SK-N-SH (cell line): ENCODE measurements around the gene ERGIC2. TPM values are rescaled to one million over a fixed set of nuclear protein-coding genes. Genes with fewer than 3 reads are reported as not detected.

Experiments used
- CTCF ChIA-PET: fragments of 300-600, 350-600 bp; formaldehyde crosslinking; extraction: SDS; loops from one replicate; lab custom pipeline; 2021; lab: Yijun Ruan, JAX
- POLR2A ChIA-PET: fragments of 350-600 bp; sonication (Branson Sonifier 250); formaldehyde crosslinking; extraction: SDS; loops from one replicate; lab custom pipeline; 2020; ENCODE audit warnings: antibody characterized with exemption, inconsistent platforms; lab: Yijun Ruan, JAX
- DNase-seq: peaks from one replicate; pipeline ENCODE4 v3.0.0; 2012
- H2AFZ ChIP-seq: fragments of 200-600 bp; sonication (generic); 2 replicates; pipeline ENCODE4 v1.8.1; 2016; ENCODE audit warnings: antibody characterized with exemption, mild to moderate bottlenecking, low read depth
- H3F3A ChIP-seq: fragments of 200-600 bp; sonication (generic); replicated peaks from 2 replicates; pipeline ENCODE3; 2016; ENCODE audit warnings: antibody characterized with exemption, mild to moderate bottlenecking; ENCODE audit not compliant: insufficient read depth
- H3K27ac ChIP-seq, 2 experiments: fragments of 200-500 bp in 1 of 2; fragments of 200-600 bp in 1 of 2; sonication (Bioruptor generic) in 1 of 2; sonication (generic), shearing (Covaris generic) in 1 of 2; 2 replicates each; pipeline versions ENCODE4 v1.5.1 to v1.6.1; 2014 to 2016; ENCODE audit warnings: low read depth in 2 of 2, inconsistent platforms in 1 of 2, low read length in 1 of 2, mild to moderate bottlenecking in 1 of 2, mixed read lengths in 1 of 2
- H3K27me3 ChIP-seq: fragments of 200-600 bp; sonication (generic), shearing (Covaris generic); 2 replicates; pipeline ENCODE4 v1.6.1; 2016; ENCODE audit warnings: mixed run types; ENCODE audit not compliant: insufficient read depth
- H3K36me3 ChIP-seq, 2 experiments: fragments of 200-500 bp in 1 of 2; fragments of 200-600 bp in 1 of 2; sonication (Bioruptor generic) in 1 of 2; sonication (generic) in 1 of 2; replicated peaks in 1 of 2; 2 replicates each; pipeline versions ENCODE3 to v1.5.1; 2014 to 2016; ENCODE audit warnings: low read length in 1 of 2, mild to moderate bottlenecking in 1 of 2; ENCODE audit not compliant: insufficient read depth in 2 of 2, control insufficient read depth in 1 of 2
- H3K4me1 ChIP-seq, 2 experiments: fragments of 200-500 bp in 1 of 2; fragments of 200-600 bp in 1 of 2; sonication (Bioruptor generic) in 1 of 2; sonication (generic), shearing (Covaris generic) in 1 of 2; 2 replicates each; pipeline versions ENCODE4 v1.5.1 to v1.6.1; 2014 to 2016; ENCODE audit warnings: low read depth in 1 of 2, low read length in 1 of 2, mixed run types in 1 of 2; ENCODE audit not compliant: insufficient read depth in 2 of 2, control insufficient read depth in 1 of 2
- H3K4me2 ChIP-seq: fragments of 200-600 bp; sonication (generic), shearing (Covaris generic); 2 replicates; pipeline ENCODE4 v1.6.1; 2017; ENCODE audit warnings: mixed run types
- H3K4me3 ChIP-seq, 2 experiments: fragments of 200-500 bp in 1 of 2; fragments of 200-600 bp in 1 of 2; sonication (Bioruptor generic) in 1 of 2; sonication (generic), shearing (Covaris generic) in 1 of 2; 2 replicates each; pipeline versions ENCODE4 v1.5.1 to v1.8.1; 2014 to 2016; ENCODE audit warnings: low read depth in 2 of 2, inconsistent platforms in 1 of 2, low read length in 1 of 2, mild to moderate bottlenecking in 1 of 2, mixed read lengths in 1 of 2, moderate library complexity in 1 of 2
- H3K79me2 ChIP-seq: fragments of 200-600 bp; sonication (generic); 2 replicates; pipeline ENCODE4 v1.8.1; 2017; ENCODE audit warnings: mild to moderate bottlenecking; ENCODE audit not compliant: insufficient read depth
- H3K9ac ChIP-seq: fragments of 200-600 bp; sonication (generic); 2 replicates; pipeline ENCODE4 v1.6.1; 2017; ENCODE audit warnings: mixed run types
- H3K9me2 ChIP-seq: fragments of 200-600 bp; sonication (generic); 2 replicates; pipeline ENCODE4 v1.6.1; 2017; ENCODE audit warnings: mixed run types
- H3K9me3 ChIP-seq: fragments of 200-600 bp; sonication (generic); 2 replicates; pipeline ENCODE4 v1.6.1; 2017; ENCODE audit warnings: mixed run types, mild to moderate bottlenecking, moderate library complexity
- H4K20me1 ChIP-seq: fragments of 200-600 bp; sonication (generic); 2 replicates; pipeline ENCODE4 v1.6.1; 2017; ENCODE audit warnings: mild to moderate bottlenecking, mixed run types; ENCODE audit not compliant: insufficient read depth
- CHD2 ChIP-seq: fragments of 150-350 bp; IDR thresholded peaks from 2 replicates; pipeline ENCODE4 v1.6.1; 2018; ENCODE audit warnings: low read length; ENCODE audit not compliant: partially characterized antibody
- EP300 ChIP-seq, 2 experiments: IDR thresholded peaks; 2 replicates each; pipeline versions ENCODE4 v1.4.0 to v1.6.1; 2012; ENCODE audit warnings: borderline replicate concordance in 1 of 2, low read depth in 1 of 2, low read length in 1 of 2
- EZH2phosphoT487 ChIP-seq: fragments of 200-600 bp; sonication (generic); IDR thresholded peaks from 2 replicates; pipeline ENCODE4 v1.6.1; 2017; ENCODE audit warnings: low read depth, mixed run types, mild to moderate bottlenecking, antibody characterized with exemption, moderate library complexity, borderline replicate concordance
- FOSL2 ChIP-seq: IDR thresholded peaks from 2 replicates; pipeline ENCODE4 v1.4.0; 2012; ENCODE audit warnings: low read depth, mild to moderate bottlenecking, moderate library complexity, borderline replicate concordance
- FOXJ3 ChIP-seq: sonication (generic); formaldehyde crosslinking; IDR thresholded peaks from 2 replicates; pipeline ENCODE4 v1.5.1; 2020; ENCODE audit warnings: mild to moderate bottlenecking, missing genetic modification reagents
- FOXM1 ChIP-seq: IDR thresholded peaks from 2 replicates; pipeline ENCODE4 v1.4.0; 2012; ENCODE audit warnings: low read depth, mild to moderate bottlenecking
- GABPA ChIP-seq: IDR thresholded peaks from 2 replicates; pipeline ENCODE4 v1.4.0; 2012; ENCODE audit warnings: low read depth, mild to moderate bottlenecking
- GATA2 ChIP-seq: sonication (generic); formaldehyde crosslinking; IDR thresholded peaks from 2 replicates; pipeline ENCODE4 v1.5.0; 2020; ENCODE audit warnings: mild to moderate bottlenecking, missing genetic modification reagents
- MEF2A ChIP-seq: IDR thresholded peaks from 2 replicates; pipeline ENCODE4 v1.4.0; 2012; ENCODE audit warnings: low read depth, borderline replicate concordance
- MXI1 ChIP-seq: IDR thresholded peaks from 2 replicates; pipeline ENCODE4 v1.6.1; 2012; ENCODE audit warnings: mild to moderate bottlenecking, low read depth, low read length, improper control_type of control experiment
- RCOR1 ChIP-seq: fragments of 150-350 bp; IDR thresholded peaks from 2 replicates; pipeline ENCODE4 v1.6.1; 2017; ENCODE audit warnings: antibody characterized with exemption, low read length
- RXRA ChIP-seq: IDR thresholded peaks from 2 replicates; pipeline ENCODE4 v1.4.0; 2012; ENCODE audit warnings: low read depth, mild to moderate bottlenecking, borderline replicate concordance
- SIN3A ChIP-seq: IDR thresholded peaks from 2 replicates; pipeline ENCODE4 v1.6.1; 2012; ENCODE audit warnings: low read depth, mild to moderate bottlenecking, low read length, moderate library complexity, borderline replicate concordance
- SMC3 ChIP-seq: IDR thresholded peaks from 2 replicates; pipeline ENCODE4 v1.6.1; 2012; ENCODE audit warnings: low read depth, low read length, improper control_type of control experiment
- TAF1 ChIP-seq: IDR thresholded peaks from 2 replicates; pipeline ENCODE4 v1.6.1; 2012; ENCODE audit warnings: low read depth, mild to moderate bottlenecking, low read length, moderate library complexity, borderline replicate concordance
- TCF12 ChIP-seq: IDR thresholded peaks from 2 replicates; pipeline ENCODE4 v1.4.0; 2012
- polyA plus RNA-seq, 3 experiments: library from polyadenylated mRNA; depleted of rRNA; stranded (reverse); fragments of >200 nt; gene quantifications; 2 replicates each; pipeline ENCODE4 v1.2.3, GENCODE V29; 2012
- TF ChIP-seq, protein P1 (sequence below): fragments of 200-600 bp; sonication (generic); IDR thresholded peaks from 2 replicates; pipeline ENCODE4 v1.6.1; 2017; ENCODE audit warnings: antibody characterized with exemption, mild to moderate bottlenecking, moderate library complexity
- TF ChIP-seq, protein P2 (sequence below): IDR thresholded peaks from 2 replicates; pipeline ENCODE4 v1.4.0; 2012; ENCODE audit warnings: low read depth, borderline replicate concordance

The ERGIC2 gene
- polyA plus RNA-seq, 1 of the 3 experiments (the other 2 are of a cell fraction) = 22.1 TPM

DNA sequence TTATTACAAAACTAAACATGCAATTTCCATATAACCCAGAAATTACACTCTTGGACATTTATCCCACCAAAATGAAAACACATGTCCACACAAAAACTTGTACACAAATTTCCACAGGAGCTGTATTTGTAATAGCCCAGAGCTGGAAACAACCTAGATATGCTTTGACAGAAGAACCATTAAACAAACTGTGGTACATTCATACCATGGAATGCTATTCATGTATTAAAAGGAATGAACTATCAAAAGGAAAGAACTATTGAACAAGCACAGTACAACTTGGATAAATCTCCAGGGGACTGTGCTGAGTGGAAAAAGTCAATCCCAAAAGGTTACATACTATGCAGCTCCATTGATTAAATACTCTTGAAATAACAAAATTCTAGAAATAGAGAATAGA, 35.8 kb upstream of the ERGIC2 start:
- Histone ChIP-seq H3F3A (no peaks in the 10 kb centered on the region), H3K36me3 (no peaks in the 10 kb centered on the region), H3K9ac (no peak overlapping the region), H4K20me1 (no peaks in the 10 kb centered on the region), H3K79me2 (no peaks in the 10 kb centered on the region), H2AFZ (no peak overlapping the region), H3K27ac (no peak overlapping the region), H3K9me2 (no peaks in the 10 kb centered on the region), H3K4me1 (no peaks in the 10 kb centered on the region), H3K9me3 (no peaks in the 10 kb centered on the region), H3K4me3 (no peak overlapping the region), H3K27me3 (no peaks in the 10 kb centered on the region), H3K4me2 (no peak overlapping the region)
- no peak for DNase-seq
- TF ChIP-seq RCOR1 (no peak), CHD2 (no peak), EZH2phosphoT487 (no peak), FOXM1 (no peak), SMC3 (no peak), EP300 (IDR thresholded peaks at IDR 0.05; ENCODE audit: borderline replicate concordance in 1 of 2, low read depth in 1 of 2, low read length in 1 of 2) (no peak), TAF1 (no peak), GATA2 (CRISPR knock-in tag) (no peak), RXRA (no peak), FOXJ3 (CRISPR knock-in tag) (no peak), MXI1 (no peak), SIN3A (no peak), FOSL2 (no peak), GABPA (no peak), TCF12 (no peak), MEF2A (no peak)
- TF ChIP-seq, protein P1, sequence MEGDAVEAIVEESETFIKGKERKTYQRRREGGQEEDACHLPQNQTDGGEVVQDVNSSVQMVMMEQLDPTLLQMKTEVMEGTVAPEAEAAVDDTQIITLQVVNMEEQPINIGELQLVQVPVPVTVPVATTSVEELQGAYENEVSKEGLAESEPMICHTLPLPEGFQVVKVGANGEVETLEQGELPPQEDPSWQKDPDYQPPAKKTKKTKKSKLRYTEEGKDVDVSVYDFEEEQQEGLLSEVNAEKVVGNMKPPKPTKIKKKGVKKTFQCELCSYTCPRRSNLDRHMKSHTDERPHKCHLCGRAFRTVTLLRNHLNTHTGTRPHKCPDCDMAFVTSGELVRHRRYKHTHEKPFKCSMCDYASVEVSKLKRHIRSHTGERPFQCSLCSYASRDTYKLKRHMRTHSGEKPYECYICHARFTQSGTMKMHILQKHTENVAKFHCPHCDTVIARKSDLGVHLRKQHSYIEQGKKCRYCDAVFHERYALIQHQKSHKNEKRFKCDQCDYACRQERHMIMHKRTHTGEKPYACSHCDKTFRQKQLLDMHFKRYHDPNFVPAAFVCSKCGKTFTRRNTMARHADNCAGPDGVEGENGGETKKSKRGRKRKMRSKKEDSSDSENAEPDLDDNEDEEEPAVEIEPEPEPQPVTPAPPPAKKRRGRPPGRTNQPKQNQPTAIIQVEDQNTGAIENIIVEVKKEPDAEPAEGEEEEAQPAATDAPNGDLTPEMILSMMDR = no peak
- TF ChIP-seq, protein P2, sequence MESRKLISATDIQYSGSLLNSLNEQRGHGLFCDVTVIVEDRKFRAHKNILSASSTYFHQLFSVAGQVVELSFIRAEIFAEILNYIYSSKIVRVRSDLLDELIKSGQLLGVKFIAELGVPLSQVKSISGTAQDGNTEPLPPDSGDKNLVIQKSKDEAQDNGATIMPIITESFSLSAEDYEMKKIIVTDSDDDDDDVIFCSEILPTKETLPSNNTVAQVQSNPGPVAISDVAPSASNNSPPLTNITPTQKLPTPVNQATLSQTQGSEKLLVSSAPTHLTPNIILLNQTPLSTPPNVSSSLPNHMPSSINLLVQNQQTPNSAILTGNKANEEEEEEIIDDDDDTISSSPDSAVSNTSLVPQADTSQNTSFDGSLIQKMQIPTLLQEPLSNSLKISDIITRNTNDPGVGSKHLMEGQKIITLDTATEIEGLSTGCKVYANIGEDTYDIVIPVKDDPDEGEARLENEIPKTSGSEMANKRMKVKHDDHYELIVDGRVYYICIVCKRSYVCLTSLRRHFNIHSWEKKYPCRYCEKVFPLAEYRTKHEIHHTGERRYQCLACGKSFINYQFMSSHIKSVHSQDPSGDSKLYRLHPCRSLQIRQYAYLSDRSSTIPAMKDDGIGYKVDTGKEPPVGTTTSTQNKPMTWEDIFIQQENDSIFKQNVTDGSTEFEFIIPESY = no peak
- ChIA-PET CTCF (interaction anchor here (1.6 kb wide), 1 partner anchor 11 kb away, joined by 5 read pairs; no protein-coding TSS in a partner anchor), POLR2A (no interaction called here)
